DMS53 (cell line): ENCODE measurements around the gene MAN1A1.
A peak's percentile ranks its signal among the peaks of the same experiment; 100 is the strongest.

Experiments used
- DNase-seq: peaks from one replicate; lab custom pipeline; 2025; lab: John Stamatoyannopoulos, UW

Gene MAN1A1

GRCh38 chr6:119346450-119346849 lies 3.1 kb downstream of the MAN1A1 start:
- no peak for DNase-seq

GRCh38 chr6:119345114-119345513 lies 4.4 kb downstream of the MAN1A1 start:
- no peak for DNase-seq

- DNase-seq = no peak
These were observed 5.3 kb downstream of the MAN1A1 start for GRCh38 chr6:119344306-119344705.

- no peak for DNase-seq
These were observed 5.9 kb downstream of the MAN1A1 start for GRCh38 chr6:119343573-119344146.

- DNase-seq = no peak
These were observed 6.4 kb downstream of the MAN1A1 start for GRCh38 chr6:119343167-119343566.

GRCh38 chr6:119342430-119342829 lies 7.1 kb downstream of the MAN1A1 start:
- no peak for DNase-seq

GRCh38 chr6:119340796-119341487 lies 8.6 kb downstream of the MAN1A1 start:
- DNase-seq = no peak

GRCh38 chr6:119339941-119340456 lies 9.6 kb downstream of the MAN1A1 start:
- DNase-seq = no peak

- DNase-seq = no peak
These were observed 11.8 kb downstream of the MAN1A1 start for GRCh38 chr6:119337762-119338161.

GRCh38 chr6:119337252-119337651 lies 12.3 kb downstream of the MAN1A1 start:
- DNase-seq = no peak

GRCh38 chr6:119334535-119335264 lies 14.9 kb downstream of the MAN1A1 start:
- no peak for DNase-seq

- DNase-seq = peak; percentile 41
These were observed 15.8 kb downstream of the MAN1A1 start for GRCh38 chr6:119333707-119334295.

- no peak for DNase-seq
These were observed 16.4 kb downstream of the MAN1A1 start for GRCh38 chr6:119333063-119333609.

GRCh38 chr6:119331663-119332286 lies 17.8 kb downstream of the MAN1A1 start:
- no peak for DNase-seq

- DNase-seq = no peak
These were observed 18.9 kb downstream of the MAN1A1 start for GRCh38 chr6:119330520-119331113.

GRCh38 chr6:119329794-119330180 lies 19.8 kb downstream of the MAN1A1 start:
- no peak for DNase-seq

- peak; percentile 2 for DNase-seq
These were observed 20.4 kb downstream of the MAN1A1 start for GRCh38 chr6:119328892-119329793.

GRCh38 chr6:119328254-119328653 lies 21.3 kb downstream of the MAN1A1 start:
- no peak for DNase-seq

GRCh38 chr6:119327810-119328209 lies 21.8 kb downstream of the MAN1A1 start:
- no peak for DNase-seq

- no peak for DNase-seq
These were observed 23.1 kb downstream of the MAN1A1 start for GRCh38 chr6:119326291-119327005.
